PFSK-1 (cell line): ENCODE data around the gene DENND1B.

Experiments used
- FOXP2 ChIP-seq: optimal IDR thresholded peaks from 2 replicates; pipeline ENCODE3; 2011; ENCODE audit warnings: borderline replicate concordance, control low read depth, inconsistent platforms; ENCODE audit not compliant: insufficient read depth; ENCODE audit errors: extremely low read length, extremely low read depth
- POLR2AphosphoS5 ChIP-seq: IDR thresholded peaks from 2 replicates; pipeline ENCODE4 v1.6.1; 2012; ENCODE audit warnings: low read depth, mild to moderate bottlenecking, control low read depth, low read length, moderate library complexity
- SIN3A ChIP-seq: IDR thresholded peaks from 2 replicates; pipeline ENCODE4 v1.6.1; 2012; ENCODE audit warnings: mild to moderate bottlenecking, low read length, moderate library complexity, borderline replicate concordance; ENCODE audit not compliant: insufficient read depth
- TAF1 ChIP-seq: IDR thresholded peaks from 2 replicates; pipeline ENCODE4 v1.6.1; 2012; ENCODE audit warnings: low read length, control low read depth, borderline replicate concordance; ENCODE audit not compliant: insufficient read depth
- TF ChIP-seq, protein P1 (sequence below), 2 experiments: IDR thresholded peaks; 2 replicates each; pipeline versions ENCODE4 v1.6.1 to v1.8.0; 2011 to 2012; ENCODE audit warnings: low read depth in 2 of 2, low read length in 2 of 2, control low read depth in 1 of 2, inconsistent platforms in 1 of 2, mild to moderate bottlenecking in 1 of 2, moderate library complexity in 1 of 2; ENCODE audit not compliant: insufficient read depth in 1 of 2

DENND1B gene

DNA sequence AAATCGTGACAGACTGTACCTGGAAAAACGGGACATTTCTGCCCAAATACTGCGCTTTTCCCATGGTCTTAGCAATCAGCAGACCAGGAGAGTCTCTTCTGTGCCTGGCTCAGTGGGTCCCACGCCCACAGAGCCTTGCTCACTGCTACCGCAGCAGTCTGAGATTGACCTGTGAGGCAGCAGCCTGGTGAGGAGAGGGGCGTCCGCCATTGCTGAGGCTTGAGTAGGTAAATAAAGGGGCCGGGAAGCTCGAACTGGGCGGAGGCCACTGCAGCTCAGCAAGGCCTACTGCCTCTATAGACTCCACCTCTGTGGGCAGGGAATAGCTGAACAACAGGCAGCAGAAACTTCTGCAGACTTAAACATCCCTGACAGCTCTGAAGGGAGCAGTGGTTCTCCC lies 203.1 kb downstream of the DENND1B start:
- TF ChIP-seq FOXP2 (no peak), TAF1 (no peak), POLR2AphosphoS5 (no peak), SIN3A (no peak)

DNA sequence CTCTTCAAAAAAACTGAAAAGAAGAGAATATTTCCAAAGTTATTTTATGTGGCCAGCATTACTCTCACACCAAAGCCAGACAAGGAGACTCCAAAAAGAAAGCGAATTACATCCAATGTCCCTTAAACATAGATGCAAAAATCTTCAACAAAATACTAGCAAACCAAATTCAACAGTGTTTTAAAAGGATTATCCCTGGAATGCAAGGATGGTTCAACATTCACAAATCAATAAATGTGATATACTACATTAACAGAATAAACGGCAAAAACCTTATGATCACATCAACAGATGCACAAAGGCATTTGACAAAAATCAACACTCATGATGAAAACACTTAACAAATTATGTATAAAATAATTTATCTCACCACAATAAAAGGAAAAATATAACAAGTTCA lies 207.8 kb downstream of the DENND1B start:
- TF ChIP-seq, protein P1, sequence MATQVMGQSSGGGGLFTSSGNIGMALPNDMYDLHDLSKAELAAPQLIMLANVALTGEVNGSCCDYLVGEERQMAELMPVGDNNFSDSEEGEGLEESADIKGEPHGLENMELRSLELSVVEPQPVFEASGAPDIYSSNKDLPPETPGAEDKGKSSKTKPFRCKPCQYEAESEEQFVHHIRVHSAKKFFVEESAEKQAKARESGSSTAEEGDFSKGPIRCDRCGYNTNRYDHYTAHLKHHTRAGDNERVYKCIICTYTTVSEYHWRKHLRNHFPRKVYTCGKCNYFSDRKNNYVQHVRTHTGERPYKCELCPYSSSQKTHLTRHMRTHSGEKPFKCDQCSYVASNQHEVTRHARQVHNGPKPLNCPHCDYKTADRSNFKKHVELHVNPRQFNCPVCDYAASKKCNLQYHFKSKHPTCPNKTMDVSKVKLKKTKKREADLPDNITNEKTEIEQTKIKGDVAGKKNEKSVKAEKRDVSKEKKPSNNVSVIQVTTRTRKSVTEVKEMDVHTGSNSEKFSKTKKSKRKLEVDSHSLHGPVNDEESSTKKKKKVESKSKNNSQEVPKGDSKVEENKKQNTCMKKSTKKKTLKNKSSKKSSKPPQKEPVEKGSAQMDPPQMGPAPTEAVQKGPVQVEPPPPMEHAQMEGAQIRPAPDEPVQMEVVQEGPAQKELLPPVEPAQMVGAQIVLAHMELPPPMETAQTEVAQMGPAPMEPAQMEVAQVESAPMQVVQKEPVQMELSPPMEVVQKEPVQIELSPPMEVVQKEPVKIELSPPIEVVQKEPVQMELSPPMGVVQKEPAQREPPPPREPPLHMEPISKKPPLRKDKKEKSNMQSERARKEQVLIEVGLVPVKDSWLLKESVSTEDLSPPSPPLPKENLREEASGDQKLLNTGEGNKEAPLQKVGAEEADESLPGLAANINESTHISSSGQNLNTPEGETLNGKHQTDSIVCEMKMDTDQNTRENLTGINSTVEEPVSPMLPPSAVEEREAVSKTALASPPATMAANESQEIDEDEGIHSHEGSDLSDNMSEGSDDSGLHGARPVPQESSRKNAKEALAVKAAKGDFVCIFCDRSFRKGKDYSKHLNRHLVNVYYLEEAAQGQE (IDR thresholded peaks at IDR 0.05; ENCODE audit: insufficient read depth in 1 of 2, low read depth in 2 of 2, low read length in 2 of 2) = no peak
- TF ChIP-seq POLR2AphosphoS5 (no peak), SIN3A (no peak), TAF1 (no peak), FOXP2 (no peak)

DNA sequence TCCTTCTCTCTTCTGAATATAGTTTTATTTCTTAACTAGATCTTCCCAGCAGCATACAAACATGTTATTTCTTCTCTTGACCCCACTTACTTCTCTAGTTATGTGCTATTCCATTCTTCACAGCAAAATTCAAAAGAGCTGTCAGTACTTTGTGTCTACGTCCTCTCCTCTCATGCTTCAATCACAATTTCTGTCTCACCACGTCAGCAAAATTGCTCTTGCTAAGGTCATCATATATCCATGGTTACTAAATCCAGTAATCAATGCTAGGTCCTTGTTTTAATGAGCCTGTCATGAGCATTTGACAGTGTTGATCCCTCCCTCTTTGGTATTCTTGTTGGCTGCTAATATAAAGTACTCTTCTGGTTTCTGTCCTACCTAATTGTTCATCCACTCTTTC lies 214.2 kb downstream of the DENND1B start:
- TF ChIP-seq FOXP2 (no peak), POLR2AphosphoS5 (no peak), SIN3A (no peak), TAF1 (no peak)
- TF ChIP-seq, protein P1 (IDR thresholded peaks at IDR 0.05; ENCODE audit: insufficient read depth in 1 of 2, low read depth in 2 of 2, low read length in 2 of 2) = no peak

DNA sequence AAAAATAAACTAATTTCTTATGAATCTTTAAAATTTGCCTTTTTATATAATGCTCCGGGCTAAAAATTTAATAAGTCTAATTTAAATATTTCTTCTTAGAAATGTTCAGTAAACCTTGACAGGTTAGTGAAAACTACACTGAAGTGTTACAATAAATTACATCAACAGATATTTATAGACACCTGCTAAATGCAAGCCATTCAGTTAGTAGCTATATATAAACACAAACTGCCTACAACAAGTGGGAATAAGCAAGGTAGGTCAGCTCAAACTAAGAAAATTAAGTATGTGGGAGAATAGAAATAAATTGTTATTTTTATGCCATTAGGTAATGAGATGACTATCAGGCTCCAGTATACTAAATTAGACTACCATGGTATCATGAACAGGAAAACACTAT lies 215.6 kb downstream of the DENND1B start:
- no peak for TF ChIP-seq TAF1
- TF ChIP-seq POLR2AphosphoS5 = no peak
- TF ChIP-seq FOXP2 = no peak
- TF ChIP-seq, protein P1 (IDR thresholded peaks at IDR 0.05; ENCODE audit: insufficient read depth in 1 of 2, low read depth in 2 of 2, low read length in 2 of 2) = no peak

- no peak for TF ChIP-seq FOXP2
- TF ChIP-seq, protein P1 (IDR thresholded peaks at IDR 0.05; ENCODE audit: insufficient read depth in 1 of 2, low read depth in 2 of 2, low read length in 2 of 2) = no peak
- TF ChIP-seq SIN3A = no peak
- TF ChIP-seq POLR2AphosphoS5 = no peak
- no peak for TF ChIP-seq TAF1
Measured at GRCh38 chr1:197559244-197559643, 216.0 kb downstream of the DENND1B start.
